Cortex of kidney (tissue), 1 donor: ENCODE results near the gene ZBTB37.
"Not testable (repeated sequence)": the region's sequence is repeated elsewhere in the genome, so short reads cannot be mapped to it uniquely, and the experiment has no call there.

Experiments used
- DNase-seq: peaks from one replicate; lab custom pipeline; 2025; lab: John Stamatoyannopoulos, UW

ZBTB37 gene

DNA sequence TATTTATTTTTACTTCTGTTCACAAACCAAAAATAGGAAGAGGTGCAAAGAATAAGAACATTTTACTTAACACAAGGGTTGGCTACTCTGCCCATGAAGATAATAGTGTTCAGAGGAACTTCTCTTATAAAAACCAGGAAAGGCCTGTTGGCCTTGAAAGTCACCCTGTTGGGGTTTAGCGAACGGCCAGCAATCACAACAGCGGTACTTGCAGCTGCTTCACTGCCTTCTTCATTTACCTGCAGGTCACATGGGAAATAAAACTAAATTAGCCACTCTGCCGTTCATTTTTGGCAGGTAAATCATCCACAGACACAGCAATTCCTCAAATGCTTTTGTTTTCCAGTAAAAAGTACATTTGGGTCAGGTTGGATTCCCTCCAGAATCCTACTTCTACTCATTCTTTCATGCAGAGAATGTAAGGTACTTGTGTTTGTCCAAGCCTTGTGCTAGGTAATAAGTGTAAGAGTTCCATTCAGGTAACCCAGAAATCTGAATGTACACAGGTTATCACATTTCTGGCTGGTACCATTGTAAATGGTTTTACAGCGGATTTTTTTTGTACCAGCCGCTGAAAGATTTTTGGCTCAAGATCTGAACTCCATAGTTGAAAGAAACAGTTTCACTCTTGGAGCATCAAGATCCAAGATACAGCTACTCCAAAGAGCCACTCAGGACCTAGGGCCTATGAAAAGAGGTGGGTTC lies 35.8 kb downstream of the ZBTB37 start:
- DNase-seq, result no peak

DNA sequence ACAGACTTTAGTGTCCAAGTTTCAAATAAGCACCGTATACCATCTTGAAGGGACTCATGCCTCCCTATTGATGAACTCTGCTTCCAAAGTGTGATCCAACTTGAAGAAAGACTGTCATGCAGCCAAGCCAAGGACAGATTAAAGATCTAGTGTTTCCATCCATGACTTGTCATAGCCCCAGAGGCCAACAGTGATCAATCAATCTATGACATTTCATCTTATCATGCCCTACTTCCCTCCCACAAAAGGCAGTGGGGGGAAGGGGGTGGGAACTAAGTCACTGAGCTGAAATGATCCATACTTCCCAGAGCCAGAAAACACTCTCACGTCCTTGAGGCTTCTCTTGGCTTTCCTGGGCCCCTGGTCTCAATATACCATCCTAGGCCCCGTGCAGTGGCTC lies 44.9 kb downstream of the ZBTB37 start:
- DNase-seq, result no peak

DNA sequence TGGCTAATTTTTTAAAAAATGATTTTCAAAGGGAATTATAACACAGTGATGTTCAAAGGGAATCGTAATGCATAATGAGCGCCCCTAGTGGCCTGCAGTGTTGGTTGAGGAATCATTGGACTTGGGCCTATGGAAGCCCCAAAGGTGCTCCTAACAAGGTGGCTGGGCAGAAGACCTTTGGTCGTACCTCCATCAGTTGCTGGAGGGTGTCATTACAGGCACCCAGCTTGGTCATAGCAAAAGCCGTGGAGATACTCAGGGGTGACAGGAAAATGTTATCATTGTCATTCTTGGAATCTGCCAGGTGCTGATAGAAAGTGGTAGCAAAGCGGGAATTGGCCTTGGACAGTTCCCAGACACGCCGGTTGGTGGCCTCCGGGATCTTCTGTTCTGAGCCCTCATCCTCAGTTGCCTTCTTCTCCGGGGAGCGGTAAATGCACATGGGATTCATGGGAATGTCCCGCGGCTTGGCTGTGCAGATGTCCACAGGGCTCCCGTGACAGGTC lies 46.2 kb downstream of the ZBTB37 start:
- DNase-seq, result no peak

DNA sequence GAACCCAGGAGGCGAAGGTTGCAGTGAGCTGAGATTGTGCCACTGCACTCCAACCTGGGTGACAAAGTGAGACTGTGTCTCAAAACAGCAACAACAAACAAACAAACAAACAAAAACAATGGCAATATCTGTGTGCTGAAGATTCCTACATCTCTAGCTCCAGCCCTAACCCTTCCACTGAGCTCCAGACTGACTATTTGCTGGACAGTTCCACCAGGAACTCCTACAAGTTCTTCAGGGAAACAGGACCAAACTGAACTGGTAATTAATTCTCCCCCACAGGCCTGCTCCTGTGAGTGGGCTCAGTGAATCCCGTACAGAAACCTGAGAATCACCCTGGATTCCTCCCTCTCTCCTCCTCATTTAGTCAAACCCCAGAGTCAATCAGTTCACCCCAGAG lies 47.4 kb downstream of the ZBTB37 start:
- no peak for DNase-seq

DNA sequence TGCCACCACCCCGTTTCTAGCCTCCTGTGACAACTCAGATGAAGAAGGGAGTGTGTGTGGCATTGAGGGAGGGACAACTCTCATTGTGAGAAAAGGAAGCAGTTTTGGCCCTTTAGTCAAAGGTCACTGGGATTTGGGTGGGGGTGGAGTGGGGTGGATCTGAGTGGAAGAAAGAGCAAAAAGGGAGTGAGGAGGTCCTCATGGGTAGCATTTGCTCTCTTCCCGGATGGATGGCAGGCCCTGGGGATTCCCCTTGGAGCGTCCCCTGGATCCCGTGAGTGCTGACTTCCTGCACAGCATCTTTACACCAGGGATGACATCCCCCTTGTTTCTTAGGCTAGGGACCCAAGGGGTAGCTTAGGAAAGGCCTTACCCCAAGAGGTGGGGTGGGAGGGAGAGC lies 48.5 kb downstream of the ZBTB37 start:
- no peak for DNase-seq

DNA sequence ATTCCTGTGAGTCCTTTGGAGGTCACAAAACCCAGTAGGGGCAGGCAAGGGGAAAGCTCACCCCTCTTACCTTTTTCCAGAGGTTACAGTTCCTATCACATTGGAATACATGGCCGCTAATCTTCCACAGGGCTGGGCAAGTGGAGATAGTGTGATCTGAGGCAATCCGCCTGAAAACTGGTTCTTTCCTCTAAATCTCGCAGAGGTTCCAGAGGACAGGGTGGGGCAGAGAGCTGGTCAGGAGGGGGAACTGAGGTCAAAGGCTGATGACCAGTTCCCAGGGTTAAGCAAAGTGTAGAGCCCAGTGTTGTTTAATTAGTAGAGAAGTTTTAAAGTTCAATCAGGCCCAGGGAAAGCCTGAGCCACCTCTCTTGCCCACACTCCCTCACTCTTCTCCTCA lies 49.0 kb downstream of the ZBTB37 start, which contains the start of gene SERPINC1:
Gene SERPINC1, minus strand, starts transcription at position 179 of the 400 bp plus-strand sequence. Its CDS starts 68 bp downstream, at position 111.
- no peak for DNase-seq

DNA sequence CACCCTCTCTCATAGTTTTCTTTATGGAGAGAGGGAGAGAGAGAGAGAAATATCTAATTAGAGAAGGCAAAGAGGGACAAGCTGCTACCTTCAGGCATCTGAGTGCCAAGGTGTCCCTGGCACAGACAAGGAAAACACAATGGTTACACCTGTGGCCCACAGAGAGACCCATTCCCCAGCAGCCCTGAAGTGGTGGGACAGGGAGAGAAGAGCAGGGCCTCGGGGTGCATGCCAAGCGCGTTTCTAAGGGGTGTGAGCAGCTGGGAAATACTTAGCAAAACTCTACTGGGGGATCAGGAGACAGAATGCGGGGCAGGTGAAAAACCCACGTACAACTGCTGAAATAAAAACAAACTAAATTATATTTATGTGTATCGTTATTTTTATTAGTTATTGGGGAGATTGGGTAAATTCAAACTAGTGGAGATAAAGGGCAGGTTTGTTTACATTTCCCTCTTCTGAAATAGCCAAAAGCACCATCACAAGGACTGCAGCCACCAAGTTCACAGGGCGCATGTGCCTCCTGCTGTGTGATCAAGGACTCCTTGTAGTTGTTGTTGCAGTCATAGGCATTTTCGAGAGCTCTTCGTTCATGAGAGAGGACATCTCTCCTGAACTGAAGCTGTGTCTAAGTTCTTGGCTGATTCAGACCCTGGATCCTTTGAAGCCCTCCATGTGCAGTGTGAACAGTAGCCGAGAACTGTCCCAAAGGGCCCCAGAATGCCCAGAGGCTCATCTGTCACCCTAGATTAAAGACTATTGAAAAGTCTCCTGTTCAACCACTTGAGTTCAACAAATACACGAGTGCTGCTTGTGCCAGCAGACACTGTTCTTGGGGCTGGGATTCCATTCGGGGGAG lies 49.7 kb downstream of the ZBTB37 start:
- DNase-seq, result no peak

DNA sequence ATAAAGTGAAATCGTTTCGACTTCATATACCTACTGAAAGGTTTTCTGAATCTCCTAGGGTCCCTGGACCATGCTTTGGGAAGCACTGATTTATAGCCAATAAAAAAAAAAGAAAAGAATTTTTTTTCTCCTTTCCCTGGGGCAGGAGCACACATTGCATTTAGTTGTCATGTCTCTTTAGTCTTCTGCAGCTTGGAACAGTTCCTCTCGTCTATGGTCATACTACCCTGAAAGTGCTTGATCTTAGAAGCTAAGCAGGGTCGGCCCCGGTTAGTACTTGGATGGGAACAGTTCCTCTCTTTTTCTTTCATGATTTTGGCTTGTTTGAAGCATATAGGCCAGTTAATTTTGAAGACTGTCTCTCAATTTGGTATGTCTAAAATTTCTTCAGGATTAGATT lies 52.7 kb downstream of the ZBTB37 start:
- DNase-seq, result no peak

DNA sequence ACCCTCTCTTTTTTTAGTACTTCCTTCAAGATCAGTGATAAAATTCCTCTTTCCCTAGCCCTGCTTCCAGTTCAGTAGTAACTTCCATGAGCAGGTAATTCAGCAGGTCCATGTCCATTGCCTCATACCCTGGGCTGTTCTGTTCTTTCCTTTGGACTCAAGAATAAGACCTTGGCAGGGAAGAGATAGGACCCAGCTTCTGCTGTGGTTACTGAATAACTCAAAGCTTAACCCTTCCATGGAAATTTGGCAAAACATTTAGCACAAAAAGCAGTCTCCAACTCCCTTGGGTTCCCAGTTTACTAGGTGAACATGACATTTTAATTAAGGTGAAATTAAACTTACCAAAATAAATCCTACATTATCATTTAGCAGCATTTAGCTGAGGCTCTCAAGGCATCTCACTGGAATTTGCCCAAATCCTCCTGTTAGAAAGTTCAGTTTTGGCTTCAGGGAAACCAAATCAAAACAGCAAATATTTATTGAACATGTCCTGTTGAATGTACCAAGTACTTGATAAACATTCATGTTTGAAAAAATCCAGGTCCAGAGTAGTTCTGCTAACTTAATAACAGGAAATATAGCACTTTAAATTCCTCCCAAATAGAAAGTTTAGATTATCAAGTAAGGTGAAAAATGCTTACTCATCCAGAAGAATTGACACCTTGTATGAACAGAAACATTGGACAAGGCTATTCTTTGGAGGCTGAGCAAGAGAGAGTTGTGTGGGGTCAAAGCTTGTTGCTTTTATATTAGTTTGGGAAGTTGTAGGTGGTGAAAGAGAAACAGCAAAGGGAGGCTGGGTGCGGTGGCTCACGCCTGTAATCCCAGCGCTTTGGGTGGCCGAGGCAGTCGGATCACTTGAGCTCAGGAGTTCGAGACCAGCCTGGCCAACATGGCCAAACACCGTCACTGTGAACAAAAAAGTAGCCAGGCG lies 57.4 kb downstream of the ZBTB37 start:
- DNase-seq, result no peak

DNA sequence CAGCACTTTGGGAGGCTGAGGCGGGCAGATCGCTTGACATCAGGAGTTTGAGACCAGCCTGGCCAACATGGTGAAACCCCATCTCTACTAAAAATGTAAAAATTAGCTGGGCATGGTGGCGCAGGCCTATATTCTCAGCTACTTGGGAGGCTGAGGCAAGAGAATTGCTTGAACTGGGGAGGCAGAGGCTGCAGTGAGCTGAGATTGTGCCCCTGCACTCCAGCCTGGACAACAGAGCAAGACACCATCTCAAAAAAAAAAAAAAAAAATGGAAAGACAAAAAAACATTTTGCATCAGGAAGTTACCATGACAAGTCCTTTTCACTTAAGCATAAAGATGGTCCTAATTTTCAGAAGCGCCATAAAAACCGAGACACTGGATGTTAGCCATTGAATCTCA lies 62.4 kb downstream of the ZBTB37 start:
- DNase-seq, result not testable (repeated sequence)

DNA sequence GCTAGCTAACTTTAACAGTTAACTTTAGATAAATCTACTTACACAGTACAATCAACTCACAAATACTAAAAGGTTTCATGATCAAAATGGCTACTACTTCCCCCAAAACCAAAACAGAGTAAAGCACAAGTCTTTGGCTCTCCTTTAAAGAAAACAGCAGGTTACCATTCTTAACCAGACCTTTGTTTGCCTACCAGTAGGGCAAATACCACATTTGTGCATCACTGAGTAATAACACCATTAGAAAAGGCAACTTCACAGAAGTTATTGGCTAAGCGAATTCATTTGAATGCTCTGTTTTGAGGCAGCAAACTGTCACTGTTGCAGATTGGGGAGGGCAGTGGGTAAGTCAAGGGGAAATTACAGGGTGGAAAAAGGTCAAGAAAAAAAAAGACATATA lies 66.3 kb downstream of the ZBTB37 start:
- no peak for DNase-seq

DNA sequence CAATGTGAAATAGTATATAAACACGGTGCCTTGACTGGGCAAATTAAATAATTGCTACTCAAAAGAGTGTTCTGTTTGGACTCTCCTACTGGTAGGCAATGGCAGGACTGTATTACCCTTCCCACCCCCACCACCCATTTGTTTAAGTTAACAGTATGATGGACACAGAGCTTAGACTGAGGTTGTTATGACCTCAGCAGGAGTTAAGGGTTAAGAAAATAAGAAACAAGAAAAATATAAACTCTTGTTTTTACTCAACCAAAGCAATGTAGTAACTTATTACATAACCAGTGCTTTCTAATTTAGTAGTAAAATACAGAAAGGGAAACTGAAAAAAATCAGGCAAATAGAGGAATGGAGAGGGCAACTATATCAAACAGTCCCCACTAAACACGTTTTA lies 68.9 kb downstream of the ZBTB37 start:
- no peak for DNase-seq

DNA sequence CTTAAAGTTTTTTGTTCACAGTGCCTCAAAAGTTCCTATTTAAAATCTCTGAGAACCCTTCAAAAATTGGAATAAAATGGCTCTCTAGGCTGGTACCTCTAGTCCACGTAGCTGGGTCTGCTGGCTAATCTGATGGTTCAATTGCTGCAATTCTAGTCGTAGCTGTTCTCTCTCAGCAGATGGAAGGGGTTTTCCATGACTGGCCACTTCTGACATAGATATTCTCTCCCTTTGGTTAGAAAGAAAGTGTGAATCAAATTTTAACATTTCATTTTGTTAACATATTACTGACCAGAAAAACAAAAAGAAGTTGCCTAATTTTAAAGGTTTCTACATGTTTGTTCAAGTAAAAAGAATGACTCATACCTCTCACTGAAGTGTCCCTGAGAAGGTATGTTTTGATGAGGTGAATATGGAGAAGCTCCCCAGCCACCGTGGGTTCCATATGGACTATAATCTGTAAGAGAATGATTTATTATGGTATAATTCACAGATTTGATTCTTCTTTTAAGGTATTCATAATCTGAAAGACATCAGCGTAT lies 78.3 kb downstream of the ZBTB37 start:
- DNase-seq, result no peak

DNA sequence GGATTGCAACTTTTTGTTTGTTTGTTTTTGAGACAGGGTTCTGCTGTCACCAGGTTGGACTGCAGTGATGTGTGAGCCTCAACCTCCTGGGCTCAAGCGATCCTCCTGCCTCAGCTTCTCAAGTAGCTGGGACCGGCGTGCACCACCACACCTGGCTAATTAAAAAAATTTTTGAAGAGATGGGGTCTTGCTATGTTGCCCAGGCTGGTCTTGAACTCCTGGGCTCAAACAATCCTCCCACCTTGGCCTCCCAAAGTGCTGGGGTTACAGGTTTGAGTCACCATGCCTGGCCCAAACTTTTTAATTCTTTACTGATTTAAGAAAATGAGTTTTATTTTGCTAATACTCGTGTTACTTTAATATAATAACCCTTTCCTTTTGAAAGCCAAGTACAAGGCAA lies 80.4 kb downstream of the ZBTB37 start:
- no peak for DNase-seq
